ENCODE data around the gene C12orf42. TPM values are rescaled to one million over a fixed set of nuclear protein-coding genes. Genes with fewer than 3 reads are reported as not detected.

Gene C12orf42
- total RNA-seq, 1 experiment from 2014 or later = not detected

GRCh38 chr12:103441437-103442181, 54.2 kb downstream of the C12orf42 start:
- no peaks in the 10 kb centered on the region for H3K9me3 ChIP-seq (ENCODE audit: control insufficient read depth in 1 of 2, insufficient read depth in 1 of 2, low read depth in 1 of 2, low read length in 2 of 2)
- DNase-seq (ENCODE audit: low read depth, low spot score) (no peak), ATAC-seq (no peak)
- no peak overlapping the region for H3K4me3 ChIP-seq (replicated peaks in 1 of 2; ENCODE audit: low read depth in 1 of 2, low read length in 2 of 2)
- H2AFZ ChIP-seq (ENCODE audit: low read depth, low read length, poor library complexity, severe bottlenecking) = no peak overlapping the region
- no peak overlapping the region for H3K9ac ChIP-seq (ENCODE audit: low read length)
- ChIA-PET POLR2A (no interaction called here), RAD21 (ENCODE audit: low non-redundant PET in 1 of 2, low total read pairs in 2 of 2, uncharacterized antibody in 2 of 2, unreplicated experiment in 2 of 2) (no interaction called here), CTCF (no interaction called here)
- no TSS peak for BruUV-seq (replicated peaks)
- H3K9me2 ChIP-seq (ENCODE audit: insufficient read depth) = no peaks in the 10 kb centered on the region
- no peaks in the 10 kb centered on the region for H3K4me1 ChIP-seq (ENCODE audit: control insufficient read depth in 1 of 2, insufficient read depth in 2 of 2, low read length in 2 of 2)
- no peaks in the 10 kb centered on the region for H3K36me3 ChIP-seq (ENCODE audit: control insufficient read depth in 1 of 2, insufficient read depth in 2 of 2, low read length in 2 of 2)
- H3K79me2 ChIP-seq (ENCODE audit: insufficient read depth, low read length) = no peaks in the 10 kb centered on the region
- 0 out of 2 replicates have a peak, but pooled peaks cover 13% of the 10 kb centered on the region for H3K27me3 ChIP-seq (ENCODE audit: insufficient read depth, low read length)
- no peak for TF ChIP-seq CTCF (IDR thresholded peaks at IDR 0.05 in 2 of 3, conservative IDR thresholded peaks at IDR 0.05 in 1 of 3; ENCODE audit: borderline replicate concordance in 1 of 3, insufficient read depth in 1 of 3, low read depth in 2 of 3, low read length in 2 of 3)
- TF ChIP-seq ATF3 (IDR thresholded peaks at IDR 0.05) = no peak
- TF ChIP-seq REST (IDR thresholded peaks at IDR 0.05; ENCODE audit: low read depth) = no peak
- TF ChIP-seq CEBPB (IDR thresholded peaks at IDR 0.05; ENCODE audit: low read depth) = no peak
- TF ChIP-seq TCF7L2 (IDR thresholded peaks at IDR 0.05; ENCODE audit: borderline replicate concordance, extremely low read depth, insufficient read depth, insufficient read length) = no peak
- no peak for TF ChIP-seq JUND (IDR thresholded peaks at IDR 0.05)
- TF ChIP-seq POLR2A (IDR thresholded peaks at IDR 0.05; ENCODE audit: borderline replicate concordance, extremely low read depth, insufficient read depth, insufficient read length) = no peak
- no peak for TF ChIP-seq YY1 (IDR thresholded peaks at IDR 0.05; ENCODE audit: extremely low read depth, insufficient replicate concordance, low read depth, low read length)
- TF ChIP-seq SP1 (IDR thresholded peaks at IDR 0.05; ENCODE audit: low read depth) = no peak
- TF ChIP-seq POLR2AphosphoS5 (IDR thresholded peaks at IDR 0.05; ENCODE audit: low read depth, low read length) = no peak
- TF ChIP-seq SRF (IDR thresholded peaks at IDR 0.05; ENCODE audit: low read depth) = no peak
- TF ChIP-seq ZFX (IDR thresholded peaks at IDR 0.05) = no peak
- TF ChIP-seq SIN3A (IDR thresholded peaks at IDR 0.05; ENCODE audit: low read depth) = no peak
- no peak for TF ChIP-seq ZBTB33 (IDR thresholded peaks at IDR 0.05; ENCODE audit: extremely low read depth, insufficient replicate concordance, low read length)
- no peak for TF ChIP-seq EZH2 (IDR thresholded peaks at IDR 0.05)
- no peak for TF ChIP-seq ELF1 (IDR thresholded peaks at IDR 0.05; ENCODE audit: borderline replicate concordance, low read depth)
- no peak for TF ChIP-seq RAD21 (IDR thresholded peaks at IDR 0.05; ENCODE audit: low read depth)
- TF ChIP-seq CBX3 (IDR thresholded peaks at IDR 0.05; ENCODE audit: low read depth) = no peak
- TF ChIP-seq EGR1 (IDR thresholded peaks at IDR 0.05; ENCODE audit: low read depth) = no peak
- no peak for TF ChIP-seq EZH2phosphoT487 (IDR thresholded peaks at IDR 0.05; ENCODE audit: borderline replicate concordance)
- intact Hi-C loops (cut with micrococcal nuclease) = no loop called here
- H4K20me1 ChIP-seq (ENCODE audit: insufficient read depth) = no peaks in the 10 kb centered on the region
- no peak overlapping the region for H3K4me2 ChIP-seq (ENCODE audit: low read length)
- no peak overlapping the region for H3K27ac ChIP-seq (ENCODE audit: low read depth, low read length)

Measured in HCT116 (cell line).